Measurements from ENCODE around the gene SMG6.

SMG6 gene

GRCh38 chr17:2012499-2012898 is 291.1 kb downstream of the SMG6 start:
- Histone ChIP-seq H3K4me1 (ENCODE audit: insufficient read depth, low read length) (peaks cover 12% of the 10 kb centered on the region), H3K27me3 (ENCODE audit: insufficient read depth, low read length) (peaks cover 1% of the 10 kb centered on the region), H3K4me3 (ENCODE audit: low read length) (no peak overlapping the region), H2AFZ (ENCODE audit: low read depth, low read length) (no peak overlapping the region), H3K36me3 (ENCODE audit: insufficient read depth, low read length) (no peaks in the 10 kb centered on the region), H3K9me3 (ENCODE audit: low read length) (no peaks in the 10 kb centered on the region)

GRCh38 chr17:2011411-2012371 is 291.9 kb downstream of the SMG6 start:
- Histone ChIP-seq H3K27me3 (ENCODE audit: insufficient read depth, low read length) (no peaks in the 10 kb centered on the region), H3K4me1 (ENCODE audit: insufficient read depth, low read length) (peaks cover 12% of the 10 kb centered on the region), H2AFZ (ENCODE audit: low read depth, low read length) (peak overlapping the region; percentile 42), H3K4me3 (ENCODE audit: low read length) (no peak overlapping the region), H3K9me3 (ENCODE audit: low read length) (no peaks in the 10 kb centered on the region), H3K36me3 (ENCODE audit: insufficient read depth, low read length) (no peaks in the 10 kb centered on the region)
